A673 (cell line): ENCODE data around the gene C9orf78. TPM values are rescaled to one million over a fixed set of nuclear protein-coding genes. Genes with fewer than 3 reads are reported as not detected.

Source experiments
- BruUV-seq: library from RNA; stranded (reverse); fragments of 400-500 nt; replicated peaks from 2 replicates; lab custom pipeline; 2021; lab: Mats Ljungman, UMichigan
- CTCF ChIA-PET: fragments of 300-600 bp; sonication (Branson Sonifier 250); formaldehyde crosslinking; loops from one replicate; lab custom pipeline; 2022; ENCODE audit warnings: antibody characterized with exemption; lab: Charles Lee
- POLR2A ChIA-PET: fragments of 300-600 bp; sonication (Branson Sonifier 250); formaldehyde crosslinking; loops from one replicate; lab custom pipeline; 2022; ENCODE audit warnings: antibody characterized with exemption; ENCODE audit not compliant: low non-redundant PET; lab: Charles Lee
- DNase-seq: peaks from one replicate; pipeline ENCODE4 v3.0.0-alpha.2; 2015; ENCODE audit warnings: low spot score
- H3K27ac ChIP-seq: fragments of 200-600 bp; sonication (generic); 2 replicates; pipeline ENCODE4 v1.5.1; 2016; ENCODE audit warnings: mixed run types, low read depth, mild to moderate bottlenecking, mixed read lengths, antibody characterized with exemption, low read length; ENCODE audit not compliant: poor library complexity, severe bottlenecking
- H3K27me3 ChIP-seq: fragments of 200-600 bp; sonication (generic); replicated peaks from 2 replicates; pipeline ENCODE4 v1.6.1; 2017; ENCODE audit warnings: mixed run types, low read depth, mild to moderate bottlenecking, mixed read lengths, antibody characterized with exemption, low read length; ENCODE audit not compliant: insufficient read depth, poor library complexity
- H3K36me3 ChIP-seq: fragments of 200-600 bp; sonication (generic); 2 replicates; pipeline ENCODE4 v1.6.1; 2016; ENCODE audit warnings: mixed run types, mild to moderate bottlenecking, mixed read lengths, antibody characterized with exemption, low read length; ENCODE audit not compliant: insufficient read depth, poor library complexity, severe bottlenecking
- H3K4me1 ChIP-seq: fragments of 200-600 bp; sonication (generic); 2 replicates; pipeline ENCODE4 v1.6.1; 2017; ENCODE audit warnings: mixed run types, mild to moderate bottlenecking, mixed read lengths, antibody characterized with exemption, low read length; ENCODE audit not compliant: insufficient read depth, poor library complexity, severe bottlenecking
- H3K4me3 ChIP-seq: fragments of 200-600 bp; sonication (generic); 2 replicates; pipeline ENCODE4 v1.5.1; 2016; ENCODE audit warnings: low read depth, mixed run types, mild to moderate bottlenecking, mixed read lengths, low read length; ENCODE audit not compliant: poor library complexity, severe bottlenecking
- H3K9me3 ChIP-seq: fragments of 200-600 bp; sonication (generic); 2 replicates; pipeline ENCODE4 v1.6.1; 2016; ENCODE audit warnings: mixed run types, low read depth, mild to moderate bottlenecking, mixed read lengths, antibody characterized with exemption, low read length; ENCODE audit not compliant: poor library complexity, severe bottlenecking
- CTCF ChIP-seq: fragments of 300-800, 200-600 bp; sonication (generic); conservative IDR thresholded peaks from 2 replicates; pipeline ENCODE4 v1.5.1; 2017; ENCODE audit warnings: low read depth, mild to moderate bottlenecking, antibody characterized with exemption, low read length, moderate library complexity, mixed read lengths
- EZH2 ChIP-seq: fragments of 200-600 bp; sonication (generic); IDR thresholded peaks from 2 replicates; pipeline ENCODE4 v1.6.1; 2017; ENCODE audit warnings: borderline replicate concordance, low read depth, mild to moderate bottlenecking, mixed read lengths, antibody characterized with exemption, low read length; ENCODE audit not compliant: poor library complexity, severe bottlenecking
- intact Hi-C: fragments of 100-400 bp; cut with micrococcal nuclease; formaldehyde crosslinking; loops from one replicate; pipeline ENCODE4 v1.10.0; 2022; ENCODE audit not compliant: unreplicated experiment
- total RNA-seq: library from RNA; stranded (reverse); gene quantifications from 2 replicates; pipeline ENCODE4 v1.2.3, GENCODE V29; 2021

The C9orf78 gene
- total RNA-seq, 1 experiment from 2014 or later: 60.4 TPM

GRCh38 chr9:129881547-129882324 is 46.7 kb upstream of the C9orf78 start:
- no peaks in the 10 kb centered on the region for H3K9me3 ChIP-seq
- H3K36me3 ChIP-seq: peaks cover 12% of the 10 kb centered on the region
- no peak overlapping the region for H3K4me3 ChIP-seq
- no TSS peak for BruUV-seq
- no peak for DNase-seq
- no peaks in the 10 kb centered on the region for H3K27me3 ChIP-seq
- peaks cover 52% of the 10 kb centered on the region for H3K4me1 ChIP-seq
- peak overlapping the region; percentile 79 for H3K27ac ChIP-seq
- POLR2A ChIA-PET: no interaction called here
- no peak for TF ChIP-seq CTCF
- no peak for TF ChIP-seq EZH2
- intact Hi-C loops: loop anchor here (5.0 kb wide), 3 partner anchors 56 to 226 kb away; partner anchors contain the start of gene FNBP1
- CTCF ChIA-PET: no interaction called here

- ChIA-PET CTCF (interaction anchor here (0.5 kb wide), 1 partner anchor 12 kb away, joined by 9 read pairs; no protein-coding TSS in a partner anchor), POLR2A (no interaction called here)
- no peak overlapping the region for H3K4me3 ChIP-seq
- no TSS peak for BruUV-seq
- peak; percentile 88 for DNase-seq
- peaks cover 12% of the 10 kb centered on the region for H3K36me3 ChIP-seq
- intact Hi-C loops: loop anchor here (5.0 kb wide), 3 partner anchors 56 to 226 kb away; partner anchors contain the start of gene FNBP1
- TF ChIP-seq EZH2: no peak
- TF ChIP-seq CTCF: no peak
- H3K27me3 ChIP-seq: no peaks in the 10 kb centered on the region
- H3K27ac ChIP-seq: peak overlapping the region; percentile 79
- no peaks in the 10 kb centered on the region for H3K9me3 ChIP-seq
- H3K4me1 ChIP-seq: peaks cover 43% of the 10 kb centered on the region
Observed at GRCh38 chr9:129880654-129881546, 45.8 kb upstream of the C9orf78 start.

- Histone ChIP-seq H3K4me3 (no peak overlapping the region), H3K9me3 (no peaks in the 10 kb centered on the region), H3K27me3 (no peaks in the 10 kb centered on the region), H3K36me3 (peaks cover 12% of the 10 kb centered on the region), H3K27ac (peak overlapping the region; percentile 79), H3K4me1 (peaks cover 35% of the 10 kb centered on the region)
- ChIA-PET CTCF (no interaction called here), POLR2A (no interaction called here)
- no peak for DNase-seq
- BruUV-seq: no TSS peak
- TF ChIP-seq CTCF (no peak), EZH2 (no peak)
- intact Hi-C loops: loop anchor here (5.0 kb wide), 3 partner anchors 57 to 227 kb away; partner anchors contain the start of gene FNBP1
Observed at GRCh38 chr9:129879991-129880653, 45.0 kb upstream of the C9orf78 start.
